OCI-LY1 (cell line): ENCODE measurements around the gene FBXW8.

ENCODE experiments used
- CTCF ChIP-seq: fragments of 200-600 bp; sonication (generic), shearing (Covaris generic); IDR thresholded peaks from 2 replicates; pipeline ENCODE4 v1.5.1; 2017; ENCODE audit warnings: mild to moderate bottlenecking, antibody characterized with exemption, low read length, moderate library complexity, mixed read lengths
- EZH2 ChIP-seq: fragments of 200-600 bp; sonication (generic), shearing (Covaris generic); IDR thresholded peaks from 2 replicates; pipeline ENCODE4 v1.8.0; 2017; ENCODE audit warnings: borderline replicate concordance, mixed run types, mild to moderate bottlenecking, antibody characterized with exemption, low read length, moderate library complexity, mixed read lengths

DNA sequence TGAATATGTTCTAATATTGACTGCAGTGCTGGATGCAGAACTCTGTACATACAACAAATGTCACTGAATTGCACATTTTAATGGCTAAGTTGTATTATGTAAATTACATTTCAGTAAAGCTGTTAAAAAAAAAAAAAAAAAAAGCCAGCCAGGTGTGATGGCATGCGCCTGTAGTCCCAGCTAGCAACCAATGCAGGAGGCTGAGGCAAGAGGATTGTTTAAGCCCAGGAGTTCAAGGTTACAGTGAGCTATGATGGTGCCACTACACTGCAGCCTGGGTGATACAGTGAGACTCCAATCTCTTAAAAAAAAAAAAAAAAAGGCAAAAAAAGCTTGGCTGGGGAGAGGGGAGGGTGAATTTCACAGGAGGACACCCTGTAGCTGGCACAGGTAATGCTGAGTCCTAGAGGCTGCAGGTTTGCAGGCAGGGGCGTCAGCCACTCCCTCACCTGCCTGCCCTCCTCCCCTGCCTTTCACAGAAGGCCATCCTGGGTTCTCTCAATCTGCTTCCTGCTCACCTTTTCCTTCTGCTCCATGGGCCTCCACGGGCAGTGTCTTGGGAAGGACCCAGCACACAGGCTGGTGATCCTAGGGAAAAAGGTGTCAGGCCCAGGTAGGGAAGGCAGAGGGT, 147.8 kb downstream of the FBXW8 start:
- TF ChIP-seq CTCF = no peak
- no peak for TF ChIP-seq EZH2
